ENCODE measurements around the gene IQCF6.

DNA sequence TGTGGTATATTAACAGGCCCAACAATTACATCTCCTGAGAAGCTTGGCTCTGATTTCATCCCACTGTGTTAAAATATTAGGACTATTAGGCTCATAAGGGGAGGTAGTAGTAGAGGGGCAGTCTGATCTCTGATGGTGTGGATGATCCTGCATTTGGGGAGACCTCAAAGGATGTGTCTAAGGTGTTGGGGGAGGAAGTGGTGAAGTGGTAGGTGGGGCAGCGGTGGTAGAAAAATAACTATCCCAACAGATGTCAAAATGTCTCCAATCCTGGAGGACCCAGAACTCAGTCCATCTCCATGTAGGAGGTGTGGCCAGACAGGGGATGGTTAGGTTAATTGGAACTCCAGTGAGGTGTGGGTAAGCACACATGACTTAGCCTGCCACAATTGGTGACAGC is 10.4 kb upstream of the IQCF6 start:
- TF ChIP-seq POLR2AphosphoS5 (IDR thresholded peaks at IDR 0.05) (no peak), CTCF (IDR thresholded peaks at IDR 0.05) (no peak), POLR2A (IDR thresholded peaks at IDR 0.05) (no peak)

Measured in prostate gland (tissue), 2 donors.